HepG2 (cell line): Measurements from ENCODE around the gene TTC23. TPM values are rescaled to one million over a fixed set of nuclear protein-coding genes. Genes with fewer than 3 reads are reported as not detected.
A peak's percentile ranks its signal among the peaks of the same experiment; 100 is the strongest.

Experiments used
- ASH2L ChIP-seq: fragments of 300-600, 200-600 bp; sonication (generic); IDR thresholded peaks from 2 replicates; pipeline ENCODE4 v1.7.0; 2017; ENCODE audit warnings: low read depth, mild to moderate bottlenecking, moderate library complexity, mixed read lengths, low read length; ENCODE audit not compliant: insufficient read length
- FOXK1 ChIP-seq: sonication (generic); formaldehyde crosslinking; IDR thresholded peaks from 2 replicates; pipeline ENCODE4 v1.4.0; 2020; ENCODE audit warnings: low read depth, missing genetic modification reagents, borderline replicate concordance
- FOXO1 ChIP-seq: sonication (generic); formaldehyde crosslinking; IDR thresholded peaks from 2 replicates; pipeline ENCODE4 v1.4.0; 2020; ENCODE audit warnings: missing genetic modification reagents
- GATAD2A ChIP-seq: IDR thresholded peaks from 2 replicates; pipeline ENCODE4 v1.6.1; 2016
- NFKBIZ ChIP-seq: IDR thresholded peaks from 2 replicates; pipeline ENCODE4 v1.6.1; 2018; ENCODE audit warnings: missing genetic modification reagents, missing compliant biosample characterization
- NPAS2 ChIP-seq: sonication (generic); formaldehyde crosslinking; IDR thresholded peaks from 2 replicates; pipeline ENCODE4 v1.8.0; 2022; ENCODE audit warnings: mild to moderate bottlenecking, missing genetic modification reagents, borderline replicate concordance
- PHF8 ChIP-seq: sonication (generic); formaldehyde crosslinking; IDR thresholded peaks from 2 replicates; pipeline ENCODE4 v1.5.0; 2020; ENCODE audit warnings: missing genetic modification reagents
- RAD51 ChIP-seq: fragments of 450-650 bp; IDR thresholded peaks from 2 replicates; pipeline ENCODE4 v1.6.1; 2016; ENCODE audit warnings: borderline replicate concordance
- SAP130 ChIP-seq: IDR thresholded peaks from 2 replicates; pipeline ENCODE4 v1.6.1; 2016; ENCODE audit warnings: low read depth
- SOX6 ChIP-seq, 2 experiments: fragments of 450-650 bp in 1 of 2; sonication (generic) in 1 of 2; formaldehyde crosslinking in 1 of 2; IDR thresholded peaks; 2 replicates each; pipeline versions ENCODE4 v1.4.0 to v1.6.1; 2017 to 2020; ENCODE audit warnings: antibody characterized with exemption in 1 of 2, mild to moderate bottlenecking in 1 of 2, missing genetic modification reagents in 1 of 2
- SP1 ChIP-seq, 2 experiments: fragments of 450-650 bp in 1 of 2; sonication (generic) in 1 of 2; formaldehyde crosslinking in 1 of 2; IDR thresholded peaks; 2 replicates each; pipeline versions ENCODE4 v1.4.0 to v1.6.1; 2016 to 2020; ENCODE audit warnings: missing genetic modification reagents in 1 of 2
- ZNF24 ChIP-seq: fragments of 450-650 bp; IDR thresholded peaks from 2 replicates; pipeline ENCODE4 v1.6.1; 2017; ENCODE audit warnings: antibody characterized with exemption, mild to moderate bottlenecking
- ZNF614 ChIP-seq: IDR thresholded peaks from 2 replicates; pipeline ENCODE4 v1.6.1; 2018; ENCODE audit warnings: missing biosample characterization, missing genetic modification reagents, inconsistent platforms, borderline replicate concordance
- ZNF775 ChIP-seq: sonication (generic); formaldehyde crosslinking; IDR thresholded peaks from 2 replicates; pipeline ENCODE4 v1.4.0; 2020; ENCODE audit warnings: missing genetic modification reagents, mild to moderate bottlenecking, moderate library complexity, borderline replicate concordance
- ZNF788 ChIP-seq: sonication (generic); formaldehyde crosslinking; IDR thresholded peaks from 2 replicates; pipeline ENCODE4 v1.5.0; 2020; ENCODE audit warnings: mild to moderate bottlenecking, missing genetic modification reagents, borderline replicate concordance
- ZNF891 ChIP-seq: sonication (generic); formaldehyde crosslinking; IDR thresholded peaks from 2 replicates; pipeline ENCODE4 v1.5.0; 2020; ENCODE audit warnings: mild to moderate bottlenecking, missing genetic modification reagents
- polyA plus RNA-seq, 8 experiments: library from polyadenylated mRNA; depleted of rRNA in 3 of 8; stranded (reverse) in 7 of 8; unstranded in 1 of 8; fragments of >200 nt; fragmentation: Illumina TruSeq in 4 of 8; extraction: Trizol in 4 of 8; gene quantifications; 2 replicates each; pipeline versions ENCODE4 v1.2.1 to v1.2.3, GENCODE V29; 2011 to 2016; ENCODE audit warnings: low read depth in 4 of 8, missing spikeins in 1 of 8, mixed read lengths in 1 of 8; ENCODE audit not compliant: insufficient read depth in 1 of 8
- total RNA-seq, 5 experiments: library from RNA; depleted of rRNA; stranded (reverse); fragments of >200 nt; fragmentation: Illumina TruSeq; extraction: Trizol; gene quantifications; 2 replicates each; pipeline ENCODE4 v1.2.3, GENCODE V29; 2016; ENCODE audit warnings: low read depth in 1 of 5
- TF ChIP-seq, protein P1 (sequence below): fragments of 450-650 bp; IDR thresholded peaks from 2 replicates; pipeline ENCODE4 v1.6.1; 2016
- TF ChIP-seq, protein P2 (sequence below): sonication (generic); formaldehyde crosslinking; IDR thresholded peaks from 2 replicates; pipeline ENCODE4 v1.4.0; 2020; ENCODE audit warnings: low read depth, mild to moderate bottlenecking, missing genetic modification reagents
- TF ChIP-seq, protein P3 (sequence below): sonication (generic); formaldehyde crosslinking; IDR thresholded peaks from 2 replicates; pipeline ENCODE4 v1.5.0; 2020; ENCODE audit warnings: missing genetic modification reagents
- TF ChIP-seq, protein P4 (sequence below): sonication (generic); formaldehyde crosslinking; IDR thresholded peaks from 2 replicates; pipeline ENCODE4 v1.5.1; 2020; ENCODE audit warnings: mild to moderate bottlenecking, missing genetic modification reagents
- TF ChIP-seq, protein P5 (sequence below): sonication (generic); formaldehyde crosslinking; IDR thresholded peaks from 2 replicates; pipeline ENCODE4 v1.9.0; 2021; ENCODE audit warnings: missing genetic modification reagents, borderline replicate concordance

The TTC23 gene
- total and polyA plus RNA-seq, 2 of the 13 experiments (the other 11 are each of a cell fraction or from before 2014, with no cell fraction given) = 1.6 to 11.7 TPM

DNA sequence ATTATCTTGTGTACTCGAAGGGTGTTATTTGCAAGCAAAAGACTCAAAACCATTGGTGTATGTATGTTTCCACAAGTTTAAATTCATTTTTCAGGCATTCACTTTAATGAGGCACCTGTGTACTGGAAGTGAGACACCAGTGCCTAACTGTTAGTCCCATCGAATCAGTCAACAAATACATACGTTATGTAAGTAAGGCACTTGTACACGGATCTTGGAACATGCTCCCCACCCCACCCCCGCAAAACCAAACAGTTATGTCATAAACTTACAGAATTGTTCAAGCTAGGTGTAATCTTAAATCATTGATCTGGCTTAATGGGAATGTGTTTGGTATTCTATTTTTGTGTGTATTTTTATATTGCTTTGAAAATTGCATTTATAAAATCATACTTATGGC lies 19.1 kb upstream of the TTC23 start (continued):
- TF ChIP-seq, protein P1, sequence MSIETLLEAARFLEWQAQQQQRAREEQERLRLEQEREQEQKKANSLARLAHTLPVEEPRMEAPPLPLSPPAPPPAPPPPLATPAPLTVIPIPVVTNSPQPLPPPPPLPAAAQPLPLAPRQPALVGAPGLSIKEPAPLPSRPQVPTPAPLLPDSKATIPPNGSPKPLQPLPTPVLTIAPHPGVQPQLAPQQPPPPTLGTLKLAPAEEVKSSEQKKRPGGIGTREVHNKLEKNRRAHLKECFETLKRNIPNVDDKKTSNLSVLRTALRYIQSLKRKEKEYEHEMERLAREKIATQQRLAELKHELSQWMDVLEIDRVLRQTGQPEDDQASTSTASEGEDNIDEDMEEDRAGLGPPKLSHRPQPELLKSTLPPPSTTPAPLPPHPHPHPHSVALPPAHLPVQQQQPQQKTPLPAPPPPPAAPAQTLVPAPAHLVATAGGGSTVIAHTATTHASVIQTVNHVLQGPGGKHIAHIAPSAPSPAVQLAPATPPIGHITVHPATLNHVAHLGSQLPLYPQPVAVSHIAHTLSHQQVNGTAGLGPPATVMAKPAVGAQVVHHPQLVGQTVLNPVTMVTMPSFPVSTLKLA = no peak
- TF ChIP-seq SOX6 (IDR thresholded peaks at IDR 0.05) (no peak), SOX6 (CRISPR knock-in tag; IDR thresholded peaks at IDR 0.05) (peak; percentile 35; the same call in 1 of the 2 replicates), ASH2L (no peak), ZNF614 (no peak), NPAS2 (CRISPR knock-in tag) (no peak), GATAD2A (peak; percentile 41), SAP130 (CRISPR knock-in tag) (peak; percentile 33; the same call in 1 of the 2 replicates), ZNF891 (CRISPR knock-in tag) (no peak), RAD51 (no peak), FOXO1 (no peak; the same call in 1 of the 2 replicates), ZNF775 (CRISPR knock-in tag) (no peak), NFKBIZ (CRISPR knock-in tag) (no peak), FOXK1 (CRISPR knock-in tag) (peak; percentile 23; the same call in 1 of the 2 replicates), SP1 (IDR thresholded peaks at IDR 0.05) (no peak), SP1 (CRISPR knock-in tag; IDR thresholded peaks at IDR 0.05) (no peak), ZNF788 (CRISPR knock-in tag) (no peak), PHF8 (CRISPR knock-in tag) (no peak), ZNF24 (no peak)
- TF ChIP-seq, protein P2, sequence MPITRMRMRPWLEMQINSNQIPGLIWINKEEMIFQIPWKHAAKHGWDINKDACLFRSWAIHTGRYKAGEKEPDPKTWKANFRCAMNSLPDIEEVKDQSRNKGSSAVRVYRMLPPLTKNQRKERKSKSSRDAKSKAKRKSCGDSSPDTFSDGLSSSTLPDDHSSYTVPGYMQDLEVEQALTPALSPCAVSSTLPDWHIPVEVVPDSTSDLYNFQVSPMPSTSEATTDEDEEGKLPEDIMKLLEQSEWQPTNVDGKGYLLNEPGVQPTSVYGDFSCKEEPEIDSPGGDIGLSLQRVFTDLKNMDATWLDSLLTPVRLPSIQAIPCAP (CRISPR knock-in tag) = no peak
- TF ChIP-seq, protein P3, sequence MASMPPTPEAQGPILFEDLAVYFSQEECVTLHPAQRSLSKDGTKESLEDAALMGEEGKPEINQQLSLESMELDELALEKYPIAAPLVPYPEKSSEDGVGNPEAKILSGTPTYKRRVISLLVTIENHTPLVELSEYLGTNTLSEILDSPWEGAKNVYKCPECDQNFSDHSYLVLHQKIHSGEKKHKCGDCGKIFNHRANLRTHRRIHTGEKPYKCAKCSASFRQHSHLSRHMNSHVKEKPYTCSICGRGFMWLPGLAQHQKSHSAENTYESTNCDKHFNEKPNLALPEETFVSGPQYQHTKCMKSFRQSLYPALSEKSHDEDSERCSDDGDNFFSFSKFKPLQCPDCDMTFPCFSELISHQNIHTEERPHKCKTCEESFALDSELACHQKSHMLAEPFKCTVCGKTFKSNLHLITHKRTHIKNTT (CRISPR knock-in tag) = no peak
- TF ChIP-seq, protein P4, sequence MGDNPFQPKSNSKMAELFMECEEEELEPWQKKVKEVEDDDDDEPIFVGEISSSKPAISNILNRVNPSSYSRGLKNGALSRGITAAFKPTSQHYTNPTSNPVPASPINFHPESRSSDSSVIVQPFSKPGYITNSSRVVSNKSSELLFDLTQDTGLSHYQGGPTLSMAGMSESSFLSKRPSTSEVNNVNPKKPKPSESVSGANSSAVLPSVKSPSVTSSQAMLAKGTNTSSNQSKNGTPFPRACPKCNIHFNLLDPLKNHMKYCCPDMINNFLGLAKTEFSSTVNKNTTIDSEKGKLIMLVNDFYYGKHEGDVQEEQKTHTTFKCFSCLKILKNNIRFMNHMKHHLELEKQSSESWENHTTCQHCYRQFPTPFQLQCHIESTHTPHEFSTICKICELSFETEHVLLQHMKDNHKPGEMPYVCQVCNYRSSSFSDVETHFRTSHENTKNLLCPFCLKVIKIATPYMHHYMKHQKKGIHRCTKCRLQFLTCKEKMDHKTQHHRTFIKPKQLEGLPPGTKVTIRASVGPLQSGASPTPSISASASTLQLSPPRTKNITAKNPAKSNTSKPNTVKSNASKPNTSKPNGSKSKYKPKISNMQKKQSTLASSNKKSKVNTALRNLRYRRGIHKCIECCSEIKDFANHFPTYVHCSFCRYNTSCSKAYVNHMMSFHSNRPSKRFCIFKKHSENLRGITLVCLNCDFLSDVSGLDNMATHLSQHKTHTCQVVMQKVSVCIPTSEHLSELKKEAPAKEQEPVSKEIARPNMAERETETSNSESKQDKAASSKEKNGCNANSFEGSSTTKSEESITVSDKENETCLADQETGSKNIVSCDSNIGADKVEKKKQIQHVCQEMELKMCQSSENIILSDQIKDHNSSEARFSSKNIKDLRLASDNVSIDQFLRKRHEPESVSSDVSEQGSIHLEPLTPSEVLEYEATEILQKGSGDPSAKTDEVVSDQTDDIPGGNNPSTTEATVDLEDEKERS (CRISPR knock-in tag) = 0 out of 2 replicates have a peak, but pooled peaks have one; percentile 30
- TF ChIP-seq, protein P5, sequence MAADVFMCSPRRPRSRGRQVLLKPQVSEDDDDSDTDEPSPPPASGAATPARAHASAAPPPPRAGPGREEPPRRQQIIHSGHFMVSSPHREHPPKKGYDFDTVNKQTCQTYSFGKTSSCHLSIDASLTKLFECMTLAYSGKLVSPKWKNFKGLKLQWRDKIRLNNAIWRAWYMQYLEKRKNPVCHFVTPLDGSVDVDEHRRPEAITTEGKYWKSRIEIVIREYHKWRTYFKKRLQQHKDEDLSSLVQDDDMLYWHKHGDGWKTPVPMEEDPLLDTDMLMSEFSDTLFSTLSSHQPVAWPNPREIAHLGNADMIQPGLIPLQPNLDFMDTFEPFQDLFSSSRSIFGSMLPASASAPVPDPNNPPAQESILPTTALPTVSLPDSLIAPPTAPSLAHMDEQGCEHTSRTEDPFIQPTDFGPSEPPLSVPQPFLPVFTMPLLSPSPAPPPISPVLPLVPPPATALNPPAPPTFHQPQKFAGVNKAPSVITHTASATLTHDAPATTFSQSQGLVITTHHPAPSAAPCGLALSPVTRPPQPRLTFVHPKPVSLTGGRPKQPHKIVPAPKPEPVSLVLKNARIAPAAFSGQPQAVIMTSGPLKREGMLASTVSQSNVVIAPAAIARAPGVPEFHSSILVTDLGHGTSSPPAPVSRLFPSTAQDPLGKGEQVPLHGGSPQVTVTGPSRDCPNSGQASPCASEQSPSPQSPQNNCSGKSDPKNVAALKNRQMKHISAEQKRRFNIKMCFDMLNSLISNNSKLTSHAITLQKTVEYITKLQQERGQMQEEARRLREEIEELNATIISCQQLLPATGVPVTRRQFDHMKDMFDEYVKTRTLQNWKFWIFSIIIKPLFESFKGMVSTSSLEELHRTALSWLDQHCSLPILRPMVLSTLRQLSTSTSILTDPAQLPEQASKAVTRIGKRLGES (CRISPR knock-in tag) = no peak
